GM12801 (cell line): ENCODE results near the gene CELF2.

Experiments used
- CTCF ChIP-seq: IDR thresholded peaks from one replicate; pipeline ENCODE4 v1.5.1; 2011; ENCODE audit warnings: control low read depth; ENCODE audit not compliant: insufficient read length; ENCODE audit errors: extremely low read depth

Gene CELF2

GRCh38 chr10:11050301-11051287 lies 32.9 kb downstream of the CELF2 start:
- no peak for TF ChIP-seq CTCF

- TF ChIP-seq CTCF = no peak
Observed at GRCh38 chr10:11057018-11057417, 39.3 kb downstream of the CELF2 start.

- TF ChIP-seq CTCF = no peak
Observed at GRCh38 chr10:11057448-11057847, 39.8 kb downstream of the CELF2 start.

- TF ChIP-seq CTCF = no peak
Observed at GRCh38 chr10:11057994-11058393, 40.3 kb downstream of the CELF2 start.

- TF ChIP-seq CTCF = no peak
Observed at GRCh38 chr10:11058965-11059364, 41.3 kb downstream of the CELF2 start.

GRCh38 chr10:11063856-11064255 lies 46.2 kb downstream of the CELF2 start:
- TF ChIP-seq CTCF = no peak

GRCh38 chr10:11064832-11065231 lies 47.2 kb downstream of the CELF2 start:
- TF ChIP-seq CTCF = no peak
